Testis (tissue), 2 donors: Measurements from ENCODE around the gene GSC2.

Experiments used
- POLR2A ChIP-seq: fragments of 450-650 bp; IDR thresholded peaks from one replicate; pipeline ENCODE4 v1.6.1; 2017; ENCODE audit warnings: antibody characterized with exemption, mild to moderate bottlenecking, moderate library complexity
- TF ChIP-seq, protein P1 (sequence below), 3 experiments: fragments of 450-650 bp in 2 of 3; fragments of 200-600 bp in 1 of 3; sonication (generic) in 1 of 3; IDR thresholded peaks; one replicate each; pipeline ENCODE4 v1.5.1; 2016 to 2019; ENCODE audit warnings: antibody characterized with exemption in 3 of 3, mild to moderate bottlenecking in 2 of 3, moderate library complexity in 1 of 3

DNA sequence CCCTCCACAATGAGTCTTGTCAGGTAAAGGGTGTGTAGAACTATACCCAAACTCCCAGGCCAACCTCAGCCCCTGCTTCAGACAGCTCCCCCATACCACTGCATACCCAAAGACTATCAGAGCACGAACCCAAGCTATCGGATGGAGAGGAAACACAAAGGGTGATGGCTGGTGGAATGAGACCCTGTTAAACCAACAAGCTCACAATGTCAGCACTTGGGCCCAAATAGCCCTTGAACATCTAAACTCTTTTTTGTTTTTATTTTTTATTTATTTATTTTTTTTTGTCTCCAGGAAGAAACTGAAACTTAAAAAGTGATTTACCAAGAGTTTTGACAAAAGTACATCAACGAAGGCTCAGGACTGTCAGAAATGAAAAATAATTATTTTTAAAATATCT, 38.5 kb downstream of the GSC2 start:
- TF ChIP-seq POLR2A = no peak
- TF ChIP-seq, protein P1, sequence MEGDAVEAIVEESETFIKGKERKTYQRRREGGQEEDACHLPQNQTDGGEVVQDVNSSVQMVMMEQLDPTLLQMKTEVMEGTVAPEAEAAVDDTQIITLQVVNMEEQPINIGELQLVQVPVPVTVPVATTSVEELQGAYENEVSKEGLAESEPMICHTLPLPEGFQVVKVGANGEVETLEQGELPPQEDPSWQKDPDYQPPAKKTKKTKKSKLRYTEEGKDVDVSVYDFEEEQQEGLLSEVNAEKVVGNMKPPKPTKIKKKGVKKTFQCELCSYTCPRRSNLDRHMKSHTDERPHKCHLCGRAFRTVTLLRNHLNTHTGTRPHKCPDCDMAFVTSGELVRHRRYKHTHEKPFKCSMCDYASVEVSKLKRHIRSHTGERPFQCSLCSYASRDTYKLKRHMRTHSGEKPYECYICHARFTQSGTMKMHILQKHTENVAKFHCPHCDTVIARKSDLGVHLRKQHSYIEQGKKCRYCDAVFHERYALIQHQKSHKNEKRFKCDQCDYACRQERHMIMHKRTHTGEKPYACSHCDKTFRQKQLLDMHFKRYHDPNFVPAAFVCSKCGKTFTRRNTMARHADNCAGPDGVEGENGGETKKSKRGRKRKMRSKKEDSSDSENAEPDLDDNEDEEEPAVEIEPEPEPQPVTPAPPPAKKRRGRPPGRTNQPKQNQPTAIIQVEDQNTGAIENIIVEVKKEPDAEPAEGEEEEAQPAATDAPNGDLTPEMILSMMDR (IDR thresholded peaks at IDR 0.05) = no peak
